BLaER1 treated with 17β-estradiol and CSF1 and Interleukin-3, amounts not matched to agents 10 nM and 100 nM (cell line): ENCODE data around the gene PPP2R5E.

ENCODE experiments used
- H3K27ac ChIP-seq, 11 experiments: shearing (Covaris generic); formaldehyde crosslinking; 2 replicates each; pipeline ENCODE4 v1.8.1; 2022
- H3K27me3 ChIP-seq, 11 experiments: shearing (Covaris generic); formaldehyde crosslinking; 2 replicates each; pipeline ENCODE4 v1.8.1; 2022
- H3K36me3 ChIP-seq, 11 experiments: shearing (Covaris generic); formaldehyde crosslinking; 2 replicates each; pipeline ENCODE4 v1.8.1; 2022
- H3K4me1 ChIP-seq, 10 experiments: shearing (Covaris generic); formaldehyde crosslinking; 2 replicates each; pipeline ENCODE4 v1.8.1; 2022
- H3K4me2 ChIP-seq, 11 experiments: shearing (Covaris generic); formaldehyde crosslinking; 2 replicates each; pipeline ENCODE4 v1.8.1; 2022
- H3K4me3 ChIP-seq, 10 experiments: shearing (Covaris generic); formaldehyde crosslinking; 2 replicates each; pipeline ENCODE4 v1.8.1; 2022
- H3K9ac ChIP-seq, 11 experiments: shearing (Covaris generic); formaldehyde crosslinking; 2 replicates each; pipeline ENCODE4 v1.8.1; 2022
- H3K9me3 ChIP-seq, 11 experiments: shearing (Covaris generic); formaldehyde crosslinking; replicated peaks in 1 of 11; 2 replicates each; pipeline ENCODE4 v1.8.1; 2022
- H4K20me1 ChIP-seq, 11 experiments: shearing (Covaris generic); formaldehyde crosslinking; 2 replicates each; pipeline ENCODE4 v1.8.1; 2022
- Cebpa-rat ChIP-seq, 11 experiments: shearing (Covaris generic); IDR thresholded peaks; 2 replicates each; pipeline ENCODE4 v1.8.1; 2022

PPP2R5E gene

DNA sequence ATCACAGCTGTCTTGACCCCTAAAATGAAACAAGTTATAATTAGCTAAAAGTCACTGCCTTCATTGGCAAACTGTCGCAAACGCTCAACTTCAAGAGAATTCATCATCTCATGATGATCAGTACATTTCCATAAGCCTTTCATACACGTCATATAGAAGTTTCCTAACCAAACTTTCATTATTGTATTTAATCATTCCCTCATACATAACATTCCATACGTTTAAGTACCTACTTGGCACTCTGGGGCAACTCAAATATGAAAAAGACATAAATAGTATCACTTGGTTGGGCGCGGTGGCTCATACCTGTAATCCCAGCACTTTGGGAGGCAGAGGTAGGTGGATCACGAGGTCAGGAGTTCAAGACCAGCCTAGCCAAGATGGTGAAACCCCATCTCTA, 12.4 kb upstream of the PPP2R5E start:
- no peaks in the 10 kb centered on the region for H3K36me3 ChIP-seq
- H3K9me3 ChIP-seq = no peaks in the 10 kb centered on the region
- H3K4me2 ChIP-seq = no peak overlapping the region
- H3K9ac ChIP-seq = no peak overlapping the region
- H3K27ac ChIP-seq = no peak overlapping the region
- H4K20me1 ChIP-seq = no peaks in the 10 kb centered on the region
- H3K4me3 ChIP-seq = no peak overlapping the region
- TF ChIP-seq Cebpa-rat (IDR thresholded peaks at IDR 0.05) = no peak
- H3K27me3 ChIP-seq = no peaks in the 10 kb centered on the region
- peaks cover 0 to 10% (median 0%) of the 10 kb centered on the region in 10 experiments; a peak in 6 of 20 replicates for H3K4me1 ChIP-seq

DNA sequence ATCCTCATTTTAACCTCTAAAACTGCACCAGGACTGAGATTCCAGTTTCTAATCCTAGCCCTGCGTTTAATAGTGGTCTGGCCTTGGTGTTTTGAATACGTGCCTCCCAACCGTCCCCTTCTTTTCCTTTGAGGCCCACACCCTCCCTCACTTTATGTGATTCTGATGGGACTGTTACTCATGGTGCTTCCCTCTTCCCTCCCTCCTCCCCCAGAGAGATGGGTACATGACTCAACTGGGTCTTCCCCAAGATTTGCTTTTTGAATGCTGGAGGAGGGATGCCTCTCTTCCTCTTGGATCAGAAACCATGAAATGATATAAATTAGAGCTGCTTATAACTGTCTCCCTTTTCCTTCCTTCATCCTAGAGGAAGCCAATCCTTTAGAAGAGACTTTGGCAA, 8.2 kb upstream of the PPP2R5E start:
- H3K4me3 ChIP-seq = no peak overlapping the region

DNA sequence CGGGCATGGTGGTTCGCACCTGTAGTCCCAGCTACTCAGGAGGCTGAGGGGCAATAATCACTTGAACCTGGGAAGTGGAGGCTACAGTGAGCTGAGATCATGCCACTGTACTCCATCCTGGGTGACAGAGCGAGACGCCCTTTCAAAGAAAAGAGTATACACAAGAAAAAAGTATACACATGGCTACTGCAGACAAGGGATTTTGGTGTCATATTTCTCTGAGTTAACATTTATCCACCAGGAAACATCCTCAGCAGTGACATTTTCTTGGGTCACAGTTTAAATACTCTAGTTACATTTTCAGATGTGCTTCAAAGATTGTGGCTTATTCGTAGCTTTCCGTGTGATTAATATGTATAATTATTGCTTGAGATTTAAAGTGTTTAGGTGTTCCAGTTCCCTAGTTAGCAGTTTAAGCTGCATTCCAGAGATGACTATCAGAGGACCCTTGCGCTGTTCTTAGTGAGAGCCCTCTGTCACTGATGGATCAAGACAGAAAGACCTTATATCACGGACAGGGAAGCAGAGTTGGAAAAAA, 4.7 kb upstream of the PPP2R5E start:
- Histone ChIP-seq H3K27ac (no peak overlapping the region), H3K9ac (no peak overlapping the region), H3K9me3 (no peaks in the 10 kb centered on the region), H3K36me3 (no peaks in the 10 kb centered on the region), H3K4me1 (peaks cover 7 to 18% (median 9%) of the 10 kb centered on the region in 10 experiments; a peak in 19 of 20 replicates), H3K4me3 (no peak overlapping the region), H4K20me1 (no peaks in the 10 kb centered on the region), H3K27me3 (no peaks in the 10 kb centered on the region), H3K4me2 (no peak overlapping the region)
- TF ChIP-seq Cebpa-rat (IDR thresholded peaks at IDR 0.05) = no peak

More for the DNA sequence above, 8.2 kb upstream of the PPP2R5E start:
- H3K36me3 ChIP-seq = no peaks in the 10 kb centered on the region
- H3K27ac ChIP-seq = no peak overlapping the region
- no peak for TF ChIP-seq Cebpa-rat (IDR thresholded peaks at IDR 0.05)
- no peaks in the 10 kb centered on the region for H3K9me3 ChIP-seq
- no peaks in the 10 kb centered on the region for H4K20me1 ChIP-seq
- no peaks in the 10 kb centered on the region for H3K27me3 ChIP-seq
- H3K4me2 ChIP-seq = peak overlapping the region in 3 of 11 experiments; percentile 20 to 53 (median 34); a peak in 6 of 22 replicates
- no peak overlapping the region for H3K9ac ChIP-seq
- peaks cover 0 to 10% (median 0%) of the 10 kb centered on the region in 10 experiments; a peak in 6 of 20 replicates for H3K4me1 ChIP-seq

DNA sequence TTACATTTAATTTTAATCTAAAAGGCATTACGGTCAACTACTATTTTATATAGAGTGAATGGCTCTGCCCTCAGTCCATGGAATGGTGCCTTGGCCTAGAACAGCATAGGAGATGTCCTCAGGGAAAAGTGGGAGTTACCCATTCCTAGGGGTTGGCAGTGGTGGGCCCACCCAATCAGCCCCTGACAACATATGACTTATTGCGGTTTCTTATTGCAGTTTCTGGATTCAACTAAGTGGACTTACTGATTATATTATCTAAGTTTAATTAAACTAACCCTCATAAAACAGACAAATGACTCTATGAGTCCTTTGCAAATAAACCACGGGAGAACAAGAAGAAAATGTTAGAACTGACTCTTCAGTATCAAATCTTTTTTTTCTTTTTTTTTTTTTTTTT, 2.3 kb upstream of the PPP2R5E start:
- Histone ChIP-seq H3K9ac (no peak overlapping the region), H3K4me1 (peaks cover 15 to 25% (median 22%) of the 10 kb centered on the region in 10 experiments; a peak in 19 of 20 replicates), H3K36me3 (peaks cover 0 to 5% (median under 1%) of the 10 kb centered on the region in 11 experiments; a peak in 10 of 22 replicates), H3K27me3 (no peaks in the 10 kb centered on the region), H3K4me3 (no peak overlapping the region), H4K20me1 (peaks cover 9 to 22% (median 19%) of the 10 kb centered on the region in 11 experiments; a peak in 19 of 22 replicates), H3K27ac (no peak overlapping the region), H3K4me2 (no peak overlapping the region), H3K9me3 (no peaks in the 10 kb centered on the region)
- no peak for TF ChIP-seq Cebpa-rat (IDR thresholded peaks at IDR 0.05)

DNA sequence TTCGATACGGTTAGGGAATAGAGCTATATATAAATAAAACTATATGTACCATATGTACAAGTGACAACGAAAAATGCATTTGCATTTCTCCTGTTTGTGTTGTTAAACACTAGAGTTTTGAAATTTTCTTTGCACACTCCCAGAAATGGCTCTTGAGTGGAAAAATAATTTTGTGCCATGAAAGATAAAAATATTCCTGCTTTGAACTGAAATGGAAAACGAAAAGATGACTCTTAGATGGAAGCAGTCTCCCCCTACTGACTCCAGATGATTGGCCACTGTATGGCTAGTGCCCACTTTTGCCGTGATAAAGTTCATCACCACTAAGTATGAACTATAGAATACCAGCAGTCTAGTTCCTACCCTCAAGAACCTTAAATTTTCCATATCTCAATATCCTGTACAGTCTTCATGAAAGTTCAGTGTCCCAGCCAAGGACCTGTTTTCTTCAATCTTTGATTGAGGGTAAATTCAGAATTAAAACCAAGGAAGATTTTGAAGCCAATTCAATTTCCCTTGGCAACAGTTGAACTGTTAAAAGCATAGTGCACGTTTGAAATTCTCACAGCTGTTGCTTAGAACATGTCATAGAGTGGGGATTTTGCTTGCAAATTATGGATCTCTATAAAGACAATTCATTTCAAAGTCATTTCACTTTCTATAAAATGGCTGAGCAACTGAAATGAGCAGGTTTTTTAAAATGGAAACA, 1.6 kb upstream of the PPP2R5E start:
- Histone ChIP-seq H3K9me3 (no peaks in the 10 kb centered on the region), H4K20me1 (peaks cover 9 to 29% (median 19%) of the 10 kb centered on the region in 11 experiments; a peak in 19 of 22 replicates), H3K4me1 (peaks cover 15 to 25% (median 23%) of the 10 kb centered on the region in 10 experiments; a peak in 19 of 20 replicates), H3K36me3 (peaks cover 2 to 11% (median 8%) of the 10 kb centered on the region in 11 experiments), H3K4me3 (peak overlapping the region; percentile 78 to 95 (median 90); a peak in 14 of 20 replicates), H3K9ac (peak overlapping the region in 2 of 11 experiments; percentile 93 to 94; a peak in 5 of 22 replicates), H3K4me2 (peak overlapping the region; percentile 76 to 85 (median 79); a peak in 21 of 22 replicates), H3K27me3 (no peaks in the 10 kb centered on the region), H3K27ac (no peak overlapping the region)
- no peak for TF ChIP-seq Cebpa-rat (IDR thresholded peaks at IDR 0.05)

DNA sequence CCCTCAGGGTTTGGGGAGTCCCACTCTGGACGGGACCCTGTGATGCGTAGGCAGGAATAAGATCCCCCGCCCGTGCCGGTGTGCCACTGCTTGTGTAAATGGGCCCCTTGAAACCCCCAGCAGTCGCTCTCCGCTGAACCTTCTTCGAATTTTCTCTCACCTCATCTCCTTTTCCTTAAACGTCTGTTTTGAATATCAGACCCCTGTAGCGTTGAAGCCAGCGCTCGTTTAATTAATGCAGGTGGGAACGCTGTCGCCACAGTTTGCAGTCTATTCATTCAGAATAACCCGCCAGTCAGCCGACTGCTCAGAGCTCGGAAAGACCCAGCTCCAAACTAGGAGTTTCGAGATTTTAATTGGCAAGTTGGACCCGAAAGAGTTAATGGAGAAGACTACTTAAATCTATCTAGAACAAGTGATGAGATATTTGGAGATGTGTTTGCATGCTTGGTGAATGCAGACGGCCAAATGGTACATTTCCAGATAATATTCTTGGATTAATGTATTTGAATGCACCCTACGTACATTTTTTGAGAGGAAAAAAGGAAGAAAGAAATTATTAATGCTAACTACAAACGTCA, 739 bp upstream of the PPP2R5E start:
- Histone ChIP-seq H3K36me3 (peaks cover 10 to 20% (median 16%) of the 10 kb centered on the region in 11 experiments), H3K9me3 (no peaks in the 10 kb centered on the region), H4K20me1 (peaks cover 9 to 34% (median 20%) of the 10 kb centered on the region in 11 experiments; a peak in 20 of 22 replicates), H3K4me2 (peak overlapping the region; percentile 76 to 85 (median 79)), H3K27me3 (no peaks in the 10 kb centered on the region), H3K4me3 (peak overlapping the region; percentile 78 to 95 (median 90)), H3K27ac (peak overlapping the region; percentile 78 to 89 (median 85)), H3K4me1 (peaks cover 15 to 25% (median 23%) of the 10 kb centered on the region in 10 experiments; a peak in 19 of 20 replicates), H3K9ac (peak overlapping the region; percentile 90 to 97 (median 94))
- no peak for TF ChIP-seq Cebpa-rat (IDR thresholded peaks at IDR 0.05)

DNA sequence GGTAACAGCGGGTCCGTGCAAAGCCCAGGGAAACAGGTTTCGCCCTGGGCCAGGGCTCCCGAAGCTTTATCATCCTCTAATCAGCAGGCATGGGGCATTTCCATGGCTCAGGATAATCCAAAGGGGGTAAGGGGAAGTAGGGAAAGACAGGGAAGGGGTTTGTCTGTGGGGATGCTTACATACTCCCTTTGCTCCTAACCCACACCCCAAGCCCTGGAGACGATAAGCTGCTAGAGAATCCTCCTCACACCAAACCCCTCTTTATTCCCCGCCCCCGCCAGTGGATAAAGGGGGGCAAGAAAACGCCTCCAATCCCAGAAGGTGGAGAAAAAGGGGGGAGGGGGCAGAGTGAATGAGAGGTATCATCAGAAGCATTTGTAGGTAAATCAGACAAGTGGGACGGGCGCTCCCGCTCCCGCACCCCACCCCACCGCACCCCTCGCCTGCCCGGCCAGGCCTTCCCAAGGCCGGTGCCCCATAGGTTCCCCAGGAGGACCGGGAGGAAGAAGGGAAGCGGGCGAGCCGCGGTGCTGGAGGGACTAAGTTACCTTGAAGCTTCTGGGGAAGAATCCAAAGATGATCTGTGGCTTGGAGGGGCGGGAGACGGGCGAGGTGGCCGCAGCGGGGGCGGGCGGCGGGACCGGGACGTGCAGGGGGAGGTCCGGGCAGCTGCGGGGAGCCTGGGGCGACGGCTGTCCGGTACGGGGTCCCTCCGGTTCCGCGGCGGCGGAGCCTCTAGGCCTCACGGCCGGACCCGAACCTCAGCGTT, 762 bp downstream of the PPP2R5E start:
- Histone ChIP-seq H3K4me2 (peak overlapping the region; percentile 86 to 100 (median 95)), H4K20me1 (peaks cover 9 to 41% (median 21%) of the 10 kb centered on the region in 11 experiments; a peak in 20 of 22 replicates), H3K9me3 (no peaks in the 10 kb centered on the region), H3K4me1 (peaks cover 15 to 25% (median 23%) of the 10 kb centered on the region in 10 experiments; a peak in 19 of 20 replicates), H3K9ac (peak overlapping the region; percentile 90 to 97 (median 94)), H3K27me3 (no peaks in the 10 kb centered on the region), H3K27ac (peak overlapping the region; percentile 78 to 90 (median 84)), H3K36me3 (peaks cover 25 to 35% (median 31%) of the 10 kb centered on the region in 11 experiments), H3K4me3 (peak overlapping the region; percentile 78 to 95 (median 90))
- no peak for TF ChIP-seq Cebpa-rat (IDR thresholded peaks at IDR 0.05)

DNA sequence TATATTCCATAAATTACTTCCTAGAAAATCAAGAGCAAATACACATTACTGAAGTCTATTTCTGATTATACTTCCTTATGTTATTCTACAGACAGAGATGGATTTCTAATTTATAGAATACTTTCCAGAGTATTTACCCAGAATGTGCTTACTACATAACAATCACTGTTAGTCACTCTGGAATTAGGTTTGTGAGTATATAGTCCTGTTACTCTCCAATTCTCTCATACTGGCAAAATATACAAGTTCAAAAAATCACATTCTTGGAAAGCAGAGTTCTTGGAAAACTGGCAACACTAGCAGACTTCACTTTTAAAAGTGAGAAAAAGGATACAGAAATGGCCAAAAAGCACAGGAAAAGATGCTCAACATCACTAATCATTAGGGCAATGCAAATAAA, 7.3 kb downstream of the PPP2R5E start:
- Histone ChIP-seq H3K4me2 (no peak overlapping the region), H4K20me1 (peaks cover 10 to 84% (median 56%) of the 10 kb centered on the region in 11 experiments; a peak in 19 of 22 replicates), H3K27ac (no peak overlapping the region), H3K27me3 (no peaks in the 10 kb centered on the region), H3K4me1 (peaks cover 0 to 7% (median 3%) of the 10 kb centered on the region in 10 experiments; a peak in 16 of 20 replicates), H3K4me3 (no peak overlapping the region), H3K36me3 (peaks cover 85 to 99% (median 95%) of the 10 kb centered on the region in 11 experiments), H3K9me3 (peaks cover 0 to 3% (median 0%) of the 10 kb centered on the region in 11 experiments; a peak in 3 of 22 replicates), H3K9ac (no peak overlapping the region)
- TF ChIP-seq Cebpa-rat (IDR thresholded peaks at IDR 0.05) = no peak
